GM20000 (cell line): ENCODE measurements around the gene TLR1.
A peak's percentile ranks its signal among the peaks of the same experiment; 100 is the strongest.
"Not testable (repeated sequence)": the region's sequence is repeated elsewhere in the genome, so short reads cannot be mapped to it uniquely, and the experiment has no call there.

Experiments
- DNase-seq: peaks from one replicate; pipeline ENCODE4 v3.0.0; 2012; ENCODE audit warnings: low spot score
- TF ChIP-seq, protein P1 (sequence below): IDR thresholded peaks from 2 replicates; pipeline ENCODE4 v1.5.1; 2012; ENCODE audit warnings: mild to moderate bottlenecking, control low read depth; ENCODE audit errors: extremely low read depth, missing control alignments

Gene TLR1

DNA sequence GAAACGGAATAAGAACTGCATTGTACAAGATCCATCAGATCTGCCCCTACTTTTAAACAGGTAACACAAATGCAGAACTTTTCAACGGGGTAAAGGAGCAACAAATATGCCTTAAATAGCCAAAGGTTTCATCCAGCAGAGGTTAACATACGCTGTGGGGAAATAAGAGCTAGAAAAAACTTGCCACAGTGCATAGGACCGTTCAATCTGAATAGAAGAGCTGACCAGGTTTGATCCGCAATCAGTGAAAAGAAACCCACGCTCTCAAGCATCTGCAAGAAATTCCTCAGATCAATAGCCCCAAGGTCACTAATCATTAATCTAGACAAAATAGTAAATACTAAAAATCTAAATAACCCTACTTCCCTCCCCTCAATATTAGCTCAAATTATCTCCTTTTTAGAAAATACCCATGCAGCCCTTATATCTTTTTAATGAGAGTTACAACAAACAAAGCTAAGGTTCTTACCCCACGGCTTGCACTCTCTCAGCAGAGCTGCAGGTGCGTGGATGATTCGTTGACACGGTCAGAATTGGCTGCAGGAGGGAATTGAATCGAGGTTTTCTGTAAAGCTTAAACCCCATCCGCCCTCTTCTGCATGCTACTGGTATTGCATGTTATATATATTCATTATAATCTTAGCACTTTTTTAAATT, 22.0 kb downstream of the TLR1 start, which contains the start of gene TLR10:
Gene TLR10 (minus strand): TSS at position 539 of the 657 bp plus-strand sequence. CDS start 7,400 bp downstream, outside the sequence.
- TF ChIP-seq, protein P1, sequence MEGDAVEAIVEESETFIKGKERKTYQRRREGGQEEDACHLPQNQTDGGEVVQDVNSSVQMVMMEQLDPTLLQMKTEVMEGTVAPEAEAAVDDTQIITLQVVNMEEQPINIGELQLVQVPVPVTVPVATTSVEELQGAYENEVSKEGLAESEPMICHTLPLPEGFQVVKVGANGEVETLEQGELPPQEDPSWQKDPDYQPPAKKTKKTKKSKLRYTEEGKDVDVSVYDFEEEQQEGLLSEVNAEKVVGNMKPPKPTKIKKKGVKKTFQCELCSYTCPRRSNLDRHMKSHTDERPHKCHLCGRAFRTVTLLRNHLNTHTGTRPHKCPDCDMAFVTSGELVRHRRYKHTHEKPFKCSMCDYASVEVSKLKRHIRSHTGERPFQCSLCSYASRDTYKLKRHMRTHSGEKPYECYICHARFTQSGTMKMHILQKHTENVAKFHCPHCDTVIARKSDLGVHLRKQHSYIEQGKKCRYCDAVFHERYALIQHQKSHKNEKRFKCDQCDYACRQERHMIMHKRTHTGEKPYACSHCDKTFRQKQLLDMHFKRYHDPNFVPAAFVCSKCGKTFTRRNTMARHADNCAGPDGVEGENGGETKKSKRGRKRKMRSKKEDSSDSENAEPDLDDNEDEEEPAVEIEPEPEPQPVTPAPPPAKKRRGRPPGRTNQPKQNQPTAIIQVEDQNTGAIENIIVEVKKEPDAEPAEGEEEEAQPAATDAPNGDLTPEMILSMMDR: peak; percentile 41
- DNase-seq: peak; percentile 54

DNA sequence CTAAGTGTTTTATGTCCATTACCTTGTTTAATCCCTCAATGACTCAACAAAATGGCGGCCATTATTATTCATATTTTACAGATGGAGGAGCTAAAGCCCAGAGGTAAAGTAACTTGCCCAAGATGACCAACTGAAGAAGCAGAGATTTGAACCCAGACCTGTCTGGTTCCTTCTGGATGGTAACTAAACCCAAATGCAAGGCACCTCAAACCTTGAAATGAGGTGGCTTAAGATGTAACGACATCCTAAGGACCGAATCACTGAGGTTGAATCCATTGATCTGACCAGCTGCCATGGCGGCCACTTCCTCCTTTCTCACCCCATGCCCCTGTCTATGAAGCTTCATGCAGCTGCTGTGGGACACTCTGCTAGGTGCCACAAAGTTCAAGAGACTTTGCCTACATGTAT, 22.7 kb downstream of the TLR1 start:
- DNase-seq: no peak
- TF ChIP-seq, protein P1: no peak

DNA sequence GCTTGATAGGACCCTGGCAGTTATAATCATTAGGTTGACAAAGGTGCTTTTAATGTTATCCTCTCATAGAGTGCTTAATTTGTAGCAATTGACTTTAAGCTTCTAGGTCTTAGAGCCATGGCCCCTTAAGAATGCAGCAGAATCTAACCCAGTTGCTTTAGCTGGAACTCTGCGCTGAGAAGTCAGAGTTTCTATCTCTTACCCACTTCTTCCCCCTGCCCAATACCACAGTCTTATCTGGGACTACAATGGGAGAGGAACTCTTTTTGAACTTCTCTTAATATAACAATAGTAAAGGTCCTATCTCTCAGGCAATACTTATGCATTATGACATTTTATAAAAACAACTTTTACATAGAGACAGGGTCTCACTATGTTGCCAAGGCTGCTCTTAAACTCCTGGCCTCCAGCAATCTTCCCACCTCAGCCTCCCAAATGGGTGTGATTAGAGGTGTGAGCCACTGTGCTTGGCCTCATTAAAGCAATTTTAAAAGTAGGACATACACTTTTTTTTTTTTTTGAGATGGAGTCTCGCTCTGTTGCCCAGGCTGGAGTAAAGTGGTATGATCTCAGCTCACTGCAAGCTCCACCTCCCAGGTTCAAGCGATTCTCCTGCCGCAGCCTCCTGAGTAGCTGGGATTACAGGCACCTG, 23.6 kb downstream of the TLR1 start:
- DNase-seq: no peak
- TF ChIP-seq, protein P1: no peak

- no peak for DNase-seq
- TF ChIP-seq, protein P1: no peak
These were observed 24.8 kb downstream of the TLR1 start for GRCh38 chr4:38779790-38780189.

GRCh38 chr4:38777925-38778324, 26.7 kb downstream of the TLR1 start:
- DNase-seq: not testable (repeated sequence)

DNA sequence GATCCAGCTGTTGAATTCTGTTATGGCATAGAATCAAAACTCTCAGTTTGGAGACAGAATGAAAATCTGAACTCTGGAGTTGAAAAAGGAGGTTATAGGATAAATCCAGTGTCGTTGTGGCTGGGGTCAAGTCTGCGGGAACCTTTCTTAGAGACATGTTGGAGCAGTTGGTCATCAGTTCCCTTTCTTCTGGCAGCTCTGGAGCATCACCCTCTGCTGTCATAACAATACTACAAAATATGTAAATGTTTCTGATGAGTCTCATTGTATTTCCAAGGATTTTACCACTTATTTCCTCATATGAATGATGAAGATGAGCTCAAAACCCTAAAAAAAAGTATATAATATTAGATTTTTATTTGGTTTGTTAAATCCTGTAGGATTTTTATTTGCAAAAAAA, 29.3 kb downstream of the TLR1 start:
- TF ChIP-seq, protein P1: no peak
- DNase-seq: no peak

GRCh38 chr4:38774181-38774955, 30.2 kb downstream of the TLR1 start:
- no peak for DNase-seq
- TF ChIP-seq, protein P1: no peak

GRCh38 chr4:38770281-38770680, 34.3 kb downstream of the TLR1 start:
- not testable (repeated sequence) for DNase-seq
